HepG2 (cell line): Measurements from ENCODE around the gene CLTCL1. TPM values are rescaled to one million over a fixed set of nuclear protein-coding genes. Genes with fewer than 3 reads are reported as not detected.
A peak's percentile ranks its signal among the peaks of the same experiment; 100 is the strongest.

Source experiments
- ATAC-seq: fragments of 200-7000 bp; cut with Tn5 transposase; 3 replicates; pipeline ENCODE4 v1.9.1; 2020; ENCODE audit warnings: mild to moderate bottlenecking, moderate library complexity
- BruUV-seq: library from RNA; stranded (reverse); fragments of 400-500 nt; replicated peaks from 2 replicates; lab custom pipeline; 2021; lab: Mats Ljungman, UMichigan
- CTCF ChIA-PET: fragments of 300-600 bp; formaldehyde crosslinking; extraction: SDS; loops from one replicate; lab custom pipeline; 2021; ENCODE audit warnings: low total read pairs, inconsistent platforms, low intra/inter-chr PET ratio; lab: Yijun Ruan, JAX
- POLR2A ChIA-PET: fragments of 350-600 bp; sonication (Branson Sonifier 250); formaldehyde crosslinking; loops from one replicate; lab custom pipeline; 2020; ENCODE audit warnings: antibody characterized with exemption, inconsistent platforms; lab: Yijun Ruan, JAX
- DNase-seq: peaks from one replicate; pipeline ENCODE4 v3.0.0-alpha.2; 2015; ENCODE audit warnings: low spot score
- FAIRE-seq: peaks from 3 replicates; lab custom pipeline; 2011; peaks lifted over from hg19 to GRCh38; lab: Jason Lieb, UNC
- H2AFZ ChIP-seq: one replicate; pipeline ENCODE4 v1.6.1; 2011; ENCODE audit warnings: low read length, inconsistent platforms
- H3K27ac ChIP-seq: fragments of 300-600 bp; 3 replicates; pipeline ENCODE4 v1.8.0; 2011; ENCODE audit warnings: mixed run types, mild to moderate bottlenecking, mixed read lengths, low read length, inconsistent platforms; ENCODE audit not compliant: insufficient read depth; ENCODE audit errors: extremely low read length
- H3K27me3 ChIP-seq, 2 experiments: fragments of 200-600 bp in 1 of 2; 2 replicates in 1 of 2; 3 replicates in 1 of 2; pipeline versions ENCODE4 v1.6.0 to v1.8.0; 2011; ENCODE audit warnings: low read length in 2 of 2, mild to moderate bottlenecking in 2 of 2, moderate library complexity in 2 of 2, inconsistent platforms in 1 of 2; ENCODE audit not compliant: insufficient read depth in 2 of 2, control insufficient read depth in 1 of 2
- H3K36me3 ChIP-seq, 2 experiments: fragments of 200-600 bp in 1 of 2; replicated peaks in 1 of 2; 2 replicates in 1 of 2; 3 replicates in 1 of 2; pipeline versions ENCODE4 v1.5.1 to v1.8.0; 2011; ENCODE audit warnings: low read length in 2 of 2, inconsistent platforms in 1 of 2; ENCODE audit not compliant: insufficient read depth in 2 of 2, control insufficient read depth in 1 of 2
- H3K4me1 ChIP-seq: 2 replicates; pipeline ENCODE4 v1.5.1; 2012; ENCODE audit warnings: low read length, inconsistent platforms; ENCODE audit not compliant: insufficient read depth
- H3K4me2 ChIP-seq: 2 replicates; pipeline ENCODE4 v1.6.0; 2011; ENCODE audit warnings: low read depth, low read length, inconsistent platforms
- H3K4me3 ChIP-seq, 3 experiments: fragments of 200-600 bp in 1 of 3; sonication (generic), shearing (Covaris generic) in 1 of 3; replicated peaks in 1 of 3; 2 replicates each; pipeline ENCODE4 v1.5.1; 2011 to 2016; ENCODE audit warnings: low read length in 3 of 3, inconsistent platforms in 2 of 3, low read depth in 2 of 3, mild to moderate bottlenecking in 2 of 3, control low read depth in 1 of 3, mixed read lengths in 1 of 3; ENCODE audit not compliant: insufficient read depth in 1 of 3
- H3K79me2 ChIP-seq: one replicate; pipeline ENCODE4 v1.6.1; 2011; ENCODE audit warnings: low read length, inconsistent platforms; ENCODE audit not compliant: insufficient read depth
- H3K9ac ChIP-seq: 2 replicates; pipeline ENCODE4 v1.6.0; 2011; ENCODE audit warnings: mild to moderate bottlenecking, low read depth, low read length, inconsistent platforms; ENCODE audit not compliant: insufficient read depth
- H3K9me3 ChIP-seq: 2 replicates; pipeline ENCODE4 v1.5.1; 2012; ENCODE audit warnings: mild to moderate bottlenecking, low read length
- H4K20me1 ChIP-seq: 2 replicates; pipeline ENCODE4 v1.6.0; 2011; ENCODE audit warnings: inconsistent platforms, mild to moderate bottlenecking, low read length, moderate library complexity; ENCODE audit not compliant: insufficient read depth
- ADNP ChIP-seq: sonication (generic); formaldehyde crosslinking; IDR thresholded peaks from 2 replicates; pipeline ENCODE4 v1.4.0; 2020; ENCODE audit warnings: missing genetic modification reagents
- ARID5B ChIP-seq: IDR thresholded peaks from 2 replicates; pipeline ENCODE4 v1.4.0; 2020; ENCODE audit warnings: mild to moderate bottlenecking, missing genetic modification reagents
- ATF5 ChIP-seq: sonication (generic); formaldehyde crosslinking; IDR thresholded peaks from 2 replicates; pipeline ENCODE4 v1.4.0; 2020; ENCODE audit warnings: mild to moderate bottlenecking, low read depth, missing genetic modification reagents
- IRF2 ChIP-seq: IDR thresholded peaks from 2 replicates; pipeline ENCODE4 v1.6.1; 2018; ENCODE audit warnings: missing genetic modification reagents, missing compliant biosample characterization
- KDM6A ChIP-seq: IDR thresholded peaks from 2 replicates; pipeline ENCODE4 v1.6.1; 2016; ENCODE audit warnings: low read depth
- MEF2D ChIP-seq: sonication (generic); formaldehyde crosslinking; IDR thresholded peaks from 2 replicates; pipeline ENCODE4 v1.5.1; 2020; ENCODE audit warnings: mild to moderate bottlenecking, missing genetic modification reagents
- MLXIP ChIP-seq: sonication (generic); formaldehyde crosslinking; IDR thresholded peaks from 2 replicates; pipeline ENCODE4 v1.9.0; 2021; ENCODE audit warnings: missing genetic modification reagents, borderline replicate concordance
- NCOA2 ChIP-seq: sonication (generic); formaldehyde crosslinking; IDR thresholded peaks from 2 replicates; pipeline ENCODE4 v1.8.0; 2022; ENCODE audit warnings: inconsistent platforms
- NR2C2 ChIP-seq: sonication (generic); formaldehyde crosslinking; IDR thresholded peaks from 2 replicates; pipeline ENCODE4 v1.4.0; 2020; ENCODE audit warnings: missing genetic modification reagents, mild to moderate bottlenecking, moderate library complexity, borderline replicate concordance
- RCOR2 ChIP-seq: IDR thresholded peaks from 2 replicates; pipeline ENCODE4 v1.6.1; 2016; ENCODE audit warnings: missing biosample characterization, missing genetic modification reagents
- ZNF296 ChIP-seq: sonication (generic); formaldehyde crosslinking; conservative IDR thresholded peaks from 2 replicates; pipeline ENCODE4 v1.5.0; 2020; ENCODE audit warnings: mild to moderate bottlenecking, missing genetic modification reagents
- ZNF362 ChIP-seq: sonication (generic); formaldehyde crosslinking; IDR thresholded peaks from 2 replicates; pipeline ENCODE4 v1.4.0; 2020; ENCODE audit warnings: missing genetic modification reagents, mild to moderate bottlenecking, borderline replicate concordance
- ZNF670 ChIP-seq: sonication (generic); formaldehyde crosslinking; IDR thresholded peaks from 2 replicates; pipeline ENCODE4 v1.8.0; 2022; ENCODE audit warnings: mild to moderate bottlenecking, missing genetic modification reagents, borderline replicate concordance
- ZNF777 ChIP-seq: sonication (generic); formaldehyde crosslinking; IDR thresholded peaks from 2 replicates; pipeline ENCODE4 v1.4.0; 2020; ENCODE audit warnings: missing genetic modification reagents
- ZSCAN21 ChIP-seq: sonication (generic); formaldehyde crosslinking; IDR thresholded peaks from 2 replicates; pipeline ENCODE4 v1.8.0; 2022; ENCODE audit warnings: mild to moderate bottlenecking, missing genetic modification reagents, moderate library complexity, borderline replicate concordance
- WGBS: methylation state at CpG from one replicate; pipeline ENCODE4 v1.1.6; 2017; ENCODE audit warnings: low lambda C conversion rate; 5-methylcytosine and 5-hydroxymethylcytosine counted together
- in situ Hi-C: cut with HindIII; loops from 2 replicates; pipeline ENCODE4 v1.10.0; 2017; ENCODE audit warnings: low pct_unique_long_range_greater_than_20kb; ENCODE audit not compliant: extremely low pct_ligation_motif_present
- intact Hi-C: fragments of 100-400 bp; cut with micrococcal nuclease; formaldehyde crosslinking; loops from one replicate; pipeline ENCODE4 v1.10.0; 2022; ENCODE audit not compliant: unreplicated experiment
- polyA plus RNA-seq, 8 experiments: library from polyadenylated mRNA; depleted of rRNA in 3 of 8; stranded (reverse) in 7 of 8; unstranded in 1 of 8; fragments of >200 nt; fragmentation: Illumina TruSeq in 4 of 8; extraction: Trizol in 4 of 8; gene quantifications; 2 replicates each; pipeline versions ENCODE4 v1.2.1 to v1.2.3, GENCODE V29; 2011 to 2016; ENCODE audit warnings: low read depth in 4 of 8, missing spikeins in 1 of 8, mixed read lengths in 1 of 8; ENCODE audit not compliant: insufficient read depth in 1 of 8
- total RNA-seq, 5 experiments: library from RNA; depleted of rRNA; stranded (reverse); fragments of >200 nt; fragmentation: Illumina TruSeq; extraction: Trizol; gene quantifications; 2 replicates each; pipeline ENCODE4 v1.2.3, GENCODE V29; 2016; ENCODE audit warnings: low read depth in 1 of 5

CLTCL1 gene
- total and polyA plus RNA-seq, 2 of the 13 experiments (the other 11 are each of a cell fraction or from before 2014, with no cell fraction given), result 8.1 to 10.9 TPM

- in situ Hi-C loops (no loop called here), intact Hi-C loops (no loop called here)
- 46% methylated on average over 10 of the region's 10 CpGs for WGBS
- H3K9me3 ChIP-seq, result no peaks in the 10 kb centered on the region
- ChIA-PET CTCF (no interaction called here), POLR2A (interaction anchor here (1.0 kb wide), 2 partner anchors 19 to 93 kb away, joined by 5 to 10 read pairs; partner anchors contain the start of genes CLTCL1 and SLC25A1)
- H4K20me1 ChIP-seq, result no peaks in the 10 kb centered on the region
- no peaks in the 10 kb centered on the region for H3K79me2 ChIP-seq
- no peak overlapping the region for H3K4me3 ChIP-seq
- BruUV-seq, result TSS peak; percentile 99
- H3K36me3 ChIP-seq, result peaks cover 0 to 9% of the 10 kb centered on the region in 2 experiments; a peak in 3 of 5 replicates
- FAIRE-seq (peak; percentile 77), DNase-seq (peak; percentile 89), ATAC-seq (peak; percentile 98)
- H3K27ac ChIP-seq, result peak overlapping the region; percentile 81
- H3K4me1 ChIP-seq, result peaks cover 33% of the 10 kb centered on the region
- H3K4me2 ChIP-seq, result peak overlapping the region; percentile 53
- H2AFZ ChIP-seq, result no peak overlapping the region
- no peaks in the 10 kb centered on the region for H3K27me3 ChIP-seq
- H3K9ac ChIP-seq, result peak overlapping the region; percentile 58; the same call in 1 of the 2 replicates
- TF ChIP-seq ZNF777 (CRISPR knock-in tag) (no peak), MLXIP (CRISPR knock-in tag) (no peak), IRF2 (peak; percentile 61), MEF2D (CRISPR knock-in tag) (0 out of 2 replicates have a peak, but pooled peaks have one; percentile 34), ATF5 (CRISPR knock-in tag) (no peak), NR2C2 (peak; percentile 45; the same call in 1 of the 2 replicates), ZNF362 (CRISPR knock-in tag) (peak; percentile 51; the same call in 1 of the 2 replicates), ZSCAN21 (CRISPR knock-in tag) (no peak), ZNF670 (no peak), ARID5B (CRISPR knock-in tag) (peak; percentile 72), ADNP (CRISPR knock-in tag) (peak; percentile 61; the same call in 1 of the 2 replicates), NCOA2 (CRISPR knock-in tag) (peak; percentile 53), KDM6A (0 out of 2 replicates have a peak, but pooled peaks have one; percentile 33), ZNF296 (no peak), RCOR2 (CRISPR knock-in tag) (peak; percentile 52; the same call in 1 of the 2 replicates)
Measured at GRCh38 chr22:19271856-19272535, 19.5 kb downstream of the CLTCL1 start.
